ENCODE data around the gene CHD8. TPM values are rescaled to one million over a fixed set of nuclear protein-coding genes. Genes with fewer than 3 reads are reported as not detected.

Gene CHD8
- total RNA-seq, 1 donor from 2014 or later = 50.4 TPM

DNA sequence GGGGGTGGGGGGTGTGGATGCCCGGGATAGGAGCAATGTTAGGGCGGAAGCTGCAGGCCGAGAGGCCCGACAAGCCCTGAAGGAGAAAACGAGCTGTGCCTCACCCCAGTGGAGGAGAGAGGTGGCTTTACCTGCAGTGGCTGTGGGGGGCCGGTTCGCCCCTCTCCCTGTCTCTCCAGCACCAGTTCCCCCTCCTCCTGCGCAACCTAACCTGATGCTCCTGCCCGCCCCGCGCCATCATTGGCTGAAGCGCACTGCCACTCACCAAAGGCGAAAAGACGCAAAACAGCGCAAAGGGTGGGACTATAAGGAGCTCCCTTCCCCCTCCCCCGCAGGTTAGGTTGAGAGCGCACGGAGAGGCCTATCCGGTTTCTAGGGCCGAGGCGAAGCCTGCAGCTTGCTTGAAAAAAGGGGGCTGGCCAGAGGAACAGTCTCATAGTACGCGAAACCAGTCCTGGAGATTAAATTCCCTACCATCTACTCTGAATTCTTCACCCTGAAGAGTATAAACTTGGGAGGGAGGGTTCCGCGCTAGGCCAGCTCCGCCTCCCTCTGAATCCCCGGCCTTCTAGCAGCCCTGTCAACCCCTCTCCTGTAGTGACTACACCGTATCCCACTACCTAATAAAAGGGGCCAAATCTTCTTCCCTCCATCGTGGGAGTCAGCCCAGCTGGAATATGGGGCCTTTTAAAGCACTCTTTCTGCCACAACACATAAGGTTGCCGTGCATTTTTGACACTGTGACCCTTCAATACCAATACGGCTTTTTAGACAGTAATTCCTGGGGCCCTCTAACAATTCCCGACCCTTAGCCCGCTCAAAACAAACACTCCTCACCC, 18.6 kb downstream of the CHD8 start:
- DNase-seq = peak; percentile 93

DNA sequence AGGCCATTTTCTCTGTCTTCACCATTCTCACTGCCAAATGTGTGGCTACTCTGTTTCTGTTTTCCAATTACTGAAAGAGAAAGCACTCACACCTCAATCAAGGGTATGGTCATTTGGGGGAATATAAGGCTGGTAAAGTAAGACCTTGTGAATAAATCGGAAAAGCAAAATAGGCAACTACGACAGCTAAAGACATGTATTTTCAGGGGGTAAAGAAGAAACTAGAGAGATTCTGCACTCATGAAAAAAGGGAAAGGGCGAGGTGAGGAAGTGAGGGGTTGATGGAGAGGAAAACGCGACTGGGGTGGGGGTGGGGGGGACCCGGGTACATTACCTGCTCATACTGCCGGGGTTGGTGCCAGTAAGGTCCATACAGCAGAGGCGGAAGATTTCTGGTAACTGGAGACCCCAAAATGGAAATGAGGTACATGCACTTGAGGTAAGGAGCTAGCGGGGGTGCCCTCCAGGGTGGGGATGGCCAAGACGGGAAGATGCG, 19.3 kb downstream of the CHD8 start:
- DNase-seq = no peak

DNA sequence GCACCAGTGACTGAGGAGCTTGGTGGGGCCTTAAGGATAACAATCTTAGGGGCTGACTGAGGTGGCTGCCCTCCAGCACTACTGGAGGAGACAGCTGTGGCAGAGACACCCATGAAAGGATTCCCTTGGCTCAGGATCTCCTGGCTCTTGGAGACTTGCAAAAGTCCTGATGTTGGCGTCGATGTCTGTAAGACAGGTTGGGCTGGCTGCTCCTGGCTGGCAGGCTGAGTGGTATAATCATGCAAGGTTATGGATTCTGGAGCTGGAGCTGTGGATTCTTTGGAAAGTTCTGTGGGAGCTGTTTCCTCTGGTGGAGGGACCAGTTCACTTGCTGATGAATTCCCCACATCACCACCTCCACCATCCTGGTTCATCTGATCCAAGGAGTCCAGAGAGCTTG, 24.8 kb downstream of the CHD8 start:
- no peak for DNase-seq

DNA sequence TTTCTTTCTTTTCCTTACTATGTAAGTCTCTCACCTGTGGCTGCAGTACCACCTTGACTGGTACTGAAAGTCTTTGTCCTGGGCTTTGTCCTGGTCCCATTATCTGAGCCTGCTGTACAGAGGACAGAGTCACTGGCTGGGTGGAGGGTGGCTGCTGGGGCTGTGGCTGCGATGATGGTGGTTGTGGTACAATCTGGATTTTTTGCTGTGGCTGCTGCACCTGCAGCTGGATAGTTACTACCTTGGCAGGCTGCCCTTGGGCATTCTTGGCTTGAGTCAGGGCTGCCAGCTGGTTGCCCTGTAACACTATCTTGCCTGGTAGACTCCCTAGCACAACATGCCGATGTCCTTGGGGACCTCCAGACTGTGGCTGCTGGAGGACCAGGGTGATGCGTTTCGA, 27.0 kb downstream of the CHD8 start:
- no peak for DNase-seq

DNA sequence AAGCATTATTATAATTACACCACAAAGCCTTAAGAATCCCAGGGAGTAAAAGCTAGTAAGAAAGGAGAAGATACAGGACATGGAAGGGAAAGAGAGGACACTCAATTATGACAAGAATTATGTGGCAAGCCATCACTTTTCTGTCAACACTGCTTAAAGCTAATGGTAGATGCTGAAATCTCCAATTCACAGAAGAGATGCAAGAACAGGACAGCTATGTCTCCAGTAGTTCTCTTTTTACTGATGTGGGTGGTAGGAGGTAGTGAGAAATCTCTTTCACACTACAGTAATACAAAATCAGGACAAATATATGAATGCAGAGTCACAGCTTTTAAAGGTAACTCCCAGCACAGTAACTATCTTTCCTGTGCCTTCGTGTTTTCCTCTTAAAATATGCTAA, 29.2 kb downstream of the CHD8 start:
- no peak for DNase-seq

DNA sequence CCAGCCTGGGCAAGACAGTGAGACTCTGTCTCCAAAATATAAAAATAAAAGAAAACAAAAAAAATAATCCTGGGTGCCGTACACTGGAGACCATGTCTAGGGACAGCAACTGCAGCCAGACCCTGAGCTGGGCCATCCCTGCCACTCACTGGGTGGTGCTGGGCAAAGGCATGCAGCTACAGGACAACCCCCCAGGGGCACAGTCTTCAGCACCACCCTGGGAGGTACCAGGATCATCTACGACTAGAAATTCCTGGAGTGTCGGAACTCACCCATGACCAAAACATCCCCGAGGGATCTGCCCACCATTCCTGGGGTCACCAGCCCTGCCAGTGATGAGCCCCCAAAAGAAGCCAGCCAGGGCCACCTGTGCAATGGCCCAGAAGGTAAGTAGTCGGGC, 36.4 kb downstream of the CHD8 start:
- DNase-seq = no peak

DNA sequence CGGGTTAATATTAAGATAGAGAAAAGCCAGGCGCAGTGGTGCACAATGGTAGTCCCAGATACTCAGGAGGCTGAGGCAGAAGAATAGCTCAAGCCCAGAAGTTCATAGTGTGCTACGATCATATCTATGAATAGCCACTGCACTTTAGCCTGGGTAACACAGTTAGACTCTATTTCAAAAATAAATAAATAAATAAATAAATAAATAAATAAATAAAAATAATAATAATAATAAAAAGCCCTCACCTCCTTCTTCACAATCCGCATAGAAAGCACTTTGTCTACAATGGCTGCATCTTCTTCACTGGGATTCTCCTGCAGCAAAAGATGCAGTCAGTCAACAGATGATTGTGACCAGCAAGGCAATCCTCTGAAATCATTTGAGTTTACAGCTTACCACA, 40.6 kb downstream of the CHD8 start:
- DNase-seq = no peak

DNA sequence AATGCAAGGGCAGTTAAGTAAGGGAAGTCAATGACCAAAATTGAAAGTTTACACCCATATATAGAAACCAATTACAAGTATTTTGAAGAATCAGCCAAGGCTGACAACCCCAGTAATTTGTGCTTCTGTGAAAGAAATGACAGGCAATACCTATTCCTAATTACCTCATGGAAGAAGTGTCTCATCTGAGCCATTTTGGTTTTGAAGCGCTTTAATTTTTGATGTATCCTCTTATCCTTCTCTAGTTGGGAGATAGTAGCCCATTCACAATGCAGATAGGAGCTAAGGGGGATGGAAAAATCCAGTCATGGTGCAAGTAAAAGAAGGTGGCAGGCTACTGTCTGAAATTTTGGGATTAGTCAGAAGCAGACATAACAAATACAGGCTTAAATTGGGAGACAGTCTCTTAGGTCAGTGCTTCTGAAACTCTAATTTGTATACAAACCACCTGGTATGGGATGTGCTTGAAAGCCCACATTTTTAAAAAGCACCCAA, 41.7 kb downstream of the CHD8 start:
- DNase-seq = no peak

DNA sequence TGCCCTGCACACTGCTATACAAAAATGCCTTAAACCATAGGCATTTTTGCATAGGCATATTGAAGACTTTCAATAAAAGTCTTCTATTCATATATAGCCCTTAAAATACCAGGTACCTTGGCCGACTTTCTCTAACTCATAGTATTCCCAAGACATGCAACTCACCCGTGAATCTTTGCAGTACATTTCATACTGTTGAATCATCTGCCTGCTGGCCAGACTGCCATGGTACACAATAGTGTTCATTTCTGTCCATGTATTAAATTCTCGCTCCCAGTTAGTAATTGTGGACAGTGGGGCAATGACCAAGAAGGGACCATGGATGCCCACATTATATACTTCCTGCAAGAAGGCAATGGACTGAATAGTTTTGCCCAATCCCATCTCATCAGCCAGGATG, 47.8 kb downstream of the CHD8 start:
- DNase-seq = no peak

DNA sequence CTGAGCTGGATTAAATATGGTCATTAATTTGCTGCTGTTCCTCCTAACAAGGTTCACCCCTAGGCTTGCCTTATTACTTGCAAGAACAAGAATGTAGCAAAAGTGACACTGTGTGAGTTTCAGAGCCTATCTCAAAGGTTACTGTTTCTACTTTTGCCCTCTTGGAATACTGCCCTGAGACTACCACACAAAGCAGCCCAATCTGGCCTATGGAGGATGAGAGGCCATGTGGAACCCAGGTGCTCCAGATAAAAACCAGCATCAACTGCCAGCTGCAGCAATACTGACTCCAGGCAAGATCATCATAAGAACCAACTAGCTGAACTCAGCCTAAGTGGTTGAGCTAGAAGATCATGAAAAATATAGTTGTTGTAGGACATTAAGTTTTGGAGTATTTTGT, 49.7 kb downstream of the CHD8 start:
- no peak for DNase-seq

DNA sequence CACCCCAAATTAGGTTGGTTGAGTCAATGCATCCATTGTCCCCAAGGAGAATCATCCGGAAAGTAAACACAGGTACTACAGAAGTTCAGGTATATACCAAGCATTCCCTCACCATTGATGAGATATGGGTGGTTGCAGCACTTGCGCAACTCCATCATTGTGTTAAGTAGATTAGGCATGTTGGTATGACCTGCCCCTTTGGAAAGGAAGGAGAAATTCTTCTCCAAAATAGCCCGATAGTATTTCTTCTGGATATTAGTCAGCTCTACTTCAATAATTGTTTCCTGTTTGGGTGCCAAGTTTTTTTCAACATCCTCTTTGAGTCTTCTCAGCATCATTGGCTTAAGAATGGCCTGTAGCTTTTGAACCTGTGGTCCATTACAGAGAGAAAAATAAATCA, 50.8 kb downstream of the CHD8 start:
- no peak for DNase-seq

DNA sequence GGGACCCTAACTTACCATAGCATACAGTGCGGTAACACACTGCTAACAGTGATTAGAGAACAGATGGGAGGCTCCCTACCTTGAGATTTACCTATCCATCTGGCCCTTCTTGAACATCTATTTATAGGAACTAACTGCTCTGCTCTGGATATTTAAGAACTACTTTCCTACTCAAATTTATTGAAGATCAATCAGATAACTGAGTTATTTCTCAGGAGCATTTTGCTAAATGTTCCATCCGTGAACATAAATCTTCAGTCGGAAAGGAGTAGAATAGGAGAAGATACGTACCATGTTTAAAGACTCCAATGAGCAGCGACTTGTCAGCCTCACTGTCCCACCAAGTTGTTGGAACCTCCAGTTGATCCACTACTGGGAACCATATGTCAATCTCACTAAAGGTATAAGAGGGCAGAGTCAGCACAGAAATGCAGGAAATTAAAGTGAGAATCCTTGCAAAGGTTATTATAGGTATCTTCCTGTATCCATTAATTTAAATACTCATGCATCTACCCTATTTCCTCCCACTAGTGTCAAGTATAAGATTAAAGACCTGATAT, 56.5 kb downstream of the CHD8 start:
- DNase-seq = no peak

DNA sequence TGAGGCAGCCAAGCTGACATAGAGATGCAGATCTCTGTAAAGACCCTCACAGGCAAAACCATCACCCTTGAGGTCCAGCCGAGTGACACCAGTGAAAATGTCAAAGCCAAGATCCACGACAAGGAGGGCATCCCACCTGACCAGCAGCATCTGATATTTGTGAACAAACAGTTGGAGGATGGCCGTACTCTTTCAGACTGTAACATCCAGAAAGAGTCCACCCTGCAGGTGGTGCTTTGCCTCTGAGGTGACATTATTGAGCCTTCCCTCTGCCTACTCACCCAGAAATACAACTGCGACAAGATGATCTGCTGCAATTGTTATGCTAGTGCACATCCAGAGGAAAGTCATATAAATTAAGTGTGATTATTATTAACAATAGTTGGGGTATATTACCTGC, 57.0 kb downstream of the CHD8 start:
- DNase-seq = no peak

DNA sequence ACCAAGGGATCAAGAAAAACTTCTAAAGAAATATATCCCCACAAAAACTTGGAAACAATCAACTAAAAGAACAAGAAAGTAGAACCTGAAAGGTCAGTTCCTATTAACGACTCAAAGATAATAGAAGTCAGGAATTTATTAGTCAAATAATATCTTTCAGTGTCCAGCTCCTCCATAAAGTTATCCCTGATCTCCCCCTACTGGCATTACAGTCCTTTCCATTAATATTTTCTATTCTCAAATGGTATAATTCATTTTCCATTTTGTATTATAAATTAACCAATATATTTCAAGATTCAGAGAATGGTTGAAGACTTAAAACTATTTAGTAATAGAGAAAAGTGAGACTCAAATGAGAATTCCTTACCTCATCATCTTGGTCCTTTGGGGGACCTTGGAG, 60.5 kb downstream of the CHD8 start:
- DNase-seq = no peak

DNA sequence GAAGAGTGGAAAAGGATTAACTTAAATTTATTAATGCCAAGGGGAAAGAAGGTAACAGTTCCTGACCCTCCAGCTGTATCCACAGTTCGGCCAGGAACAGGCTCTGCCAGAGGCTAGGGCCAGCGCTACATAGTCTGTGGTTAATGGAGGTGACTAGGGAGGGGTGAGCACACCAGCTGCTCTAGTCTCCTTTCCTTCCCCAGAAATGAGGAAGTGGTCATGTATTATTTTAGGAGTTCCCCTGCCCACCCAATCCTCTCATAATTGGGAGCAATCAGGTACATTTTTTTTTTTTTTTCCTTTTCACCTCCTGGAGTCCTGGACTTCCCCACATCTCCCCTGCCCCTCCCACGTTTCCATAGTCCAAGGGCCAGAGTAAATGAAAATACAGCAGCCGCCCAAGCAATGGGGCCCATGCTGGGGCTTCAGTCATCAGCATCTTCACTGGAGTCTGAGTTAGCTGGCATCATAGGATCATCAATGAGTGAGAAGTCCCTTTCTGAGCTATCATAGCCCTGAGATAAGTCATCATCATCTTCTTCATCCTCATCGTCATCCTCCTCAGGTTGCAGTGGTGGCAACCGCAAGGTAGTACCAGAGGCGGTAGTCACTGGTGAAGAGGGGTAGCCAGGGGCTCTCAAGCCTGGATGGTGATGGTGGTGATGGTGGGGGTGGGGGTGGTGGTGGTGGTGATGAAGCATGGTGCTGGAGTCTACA, 70.6 kb downstream of the CHD8 start:
- no peak for DNase-seq

DNA sequence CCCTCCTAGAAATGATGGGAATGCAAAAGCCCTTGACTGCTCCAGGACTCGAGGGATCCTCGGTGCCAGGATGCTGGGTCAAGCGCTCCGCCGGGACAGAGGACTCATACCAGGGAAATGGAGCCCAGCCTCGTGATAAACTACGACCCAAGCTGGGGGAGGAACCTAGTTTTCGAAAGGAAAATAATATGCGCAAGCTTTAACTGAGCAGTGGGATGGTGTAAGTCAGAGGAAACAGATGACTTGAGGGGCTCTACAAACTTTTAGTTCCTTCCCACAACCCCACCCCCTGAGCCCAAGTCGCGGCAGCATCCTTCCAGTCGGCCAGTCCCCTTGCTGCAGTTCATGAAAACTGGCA, 71.5 kb downstream of the CHD8 start:
- DNase-seq = peak; percentile 76

DNA sequence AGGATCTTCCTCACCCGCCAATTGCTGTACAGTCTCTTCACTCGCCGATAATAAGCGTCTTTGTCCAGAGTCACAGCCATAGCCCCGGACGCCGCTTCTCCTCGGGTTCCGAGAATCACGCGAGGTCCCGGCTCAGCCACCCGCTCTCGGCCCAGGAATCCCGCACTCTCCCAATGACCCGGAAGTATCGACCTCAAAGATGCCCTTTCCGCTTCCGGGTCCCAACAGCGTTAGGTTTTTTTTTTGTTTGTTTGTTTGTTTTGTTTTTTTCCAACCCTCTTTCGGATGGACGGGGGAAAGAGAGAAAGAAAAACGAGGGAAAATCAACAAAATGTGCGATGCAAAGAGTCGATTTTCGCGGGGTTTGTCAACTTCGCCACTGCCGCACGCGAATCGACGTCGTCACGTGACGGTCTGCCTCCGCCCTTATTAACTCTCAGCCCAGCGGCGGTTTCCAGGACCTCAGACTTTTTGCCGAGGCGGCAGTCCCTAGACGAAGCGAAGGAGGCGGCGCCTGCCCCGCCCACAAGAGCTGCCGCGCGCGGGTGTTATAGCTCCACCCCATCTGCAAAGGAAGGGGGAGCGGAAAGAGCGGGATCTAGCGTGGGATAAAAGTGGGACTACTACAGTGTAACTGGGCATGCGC, 72.0 kb downstream of the CHD8 start, which contains the start of gene SUPT16H:
SUPT16H (minus strand) TSS at position 172 of the 646 bp plus-strand sequence; CDS start at position 80, 92 bp downstream.
- DNase-seq = peak; percentile 98

DNA sequence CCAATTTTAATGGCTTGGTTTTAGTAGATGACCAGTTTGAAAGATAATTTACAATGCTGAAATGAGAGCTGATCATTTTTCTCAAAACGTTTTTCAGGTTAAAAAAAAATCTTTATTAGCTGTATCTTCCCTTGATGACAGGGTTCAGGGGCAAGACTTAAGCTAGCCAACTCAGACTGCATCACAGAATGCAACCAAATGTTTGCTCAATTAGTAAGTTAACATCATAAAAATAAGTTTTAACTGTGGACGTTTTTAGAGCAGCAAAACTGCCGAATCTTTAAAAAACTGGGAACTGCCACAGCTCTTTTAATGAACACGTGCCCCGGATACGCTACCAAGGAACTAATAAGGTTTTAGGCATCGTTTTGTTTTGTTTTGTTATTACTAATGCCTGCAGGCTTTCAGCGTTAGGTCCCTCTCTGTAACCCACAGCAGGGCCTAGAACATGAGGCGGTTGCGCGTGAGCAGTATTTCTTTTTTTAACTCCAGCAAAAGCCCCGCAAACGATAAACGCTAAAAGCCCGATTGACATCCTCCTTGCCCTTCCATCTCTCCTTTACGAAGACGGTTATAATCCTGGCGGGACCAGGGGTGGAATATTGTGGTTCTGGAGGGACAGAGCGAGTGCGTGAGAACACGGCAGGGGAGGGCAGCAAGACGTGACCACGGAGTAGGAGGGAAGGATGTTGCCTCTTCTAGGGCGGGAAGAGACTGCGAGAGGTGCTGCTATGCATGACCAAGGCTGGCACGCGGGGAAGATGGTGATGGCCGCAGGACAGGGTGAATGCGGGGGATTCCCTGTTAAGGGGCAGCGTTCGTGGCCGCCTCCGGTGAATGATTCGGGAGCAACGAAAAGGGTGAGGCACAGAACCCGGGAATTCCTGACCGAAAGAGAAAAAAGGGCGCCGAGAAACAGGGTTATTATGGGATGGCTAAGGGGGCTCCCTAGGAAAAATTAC, 72.8 kb downstream of the CHD8 start:
- peak; percentile 9 for DNase-seq

DNA sequence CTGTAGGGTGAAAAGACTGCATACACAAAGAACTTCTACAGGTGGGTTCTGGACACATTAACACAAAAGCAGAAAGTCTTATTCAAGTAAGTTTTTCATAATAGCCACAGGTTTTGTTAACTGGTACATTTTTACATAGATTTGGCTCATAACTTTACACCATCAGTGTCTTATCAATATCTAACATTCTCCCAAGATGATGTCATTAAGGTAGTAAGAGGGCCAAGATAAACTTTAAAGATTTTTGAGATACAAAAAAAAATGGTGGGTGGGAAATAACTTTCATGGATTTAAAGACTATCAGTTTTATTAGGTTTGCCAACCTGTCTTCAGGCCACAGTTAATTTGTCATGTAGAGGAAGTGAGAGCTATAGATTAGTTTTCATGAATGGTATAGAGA, 73.8 kb downstream of the CHD8 start:
- DNase-seq = no peak

DNA sequence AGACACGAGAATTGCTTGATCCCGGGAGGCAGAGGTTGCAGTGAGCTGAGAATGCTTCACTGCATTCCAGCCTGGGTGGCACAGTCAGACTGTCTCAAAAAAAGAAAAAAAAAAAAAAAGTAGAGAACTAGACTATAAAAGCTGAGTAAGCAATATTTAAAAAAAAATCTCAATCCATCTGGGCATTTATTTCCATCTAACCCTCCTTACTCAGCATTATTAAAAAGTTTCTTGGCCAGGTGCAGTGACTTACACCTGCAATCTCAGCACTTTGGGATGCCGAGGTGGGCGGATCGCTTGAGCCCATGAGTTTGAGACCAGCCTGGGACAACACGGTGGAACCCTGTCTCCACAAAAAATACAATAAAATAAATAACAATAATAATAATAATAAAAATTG, 76.6 kb downstream of the CHD8 start:
- no peak for DNase-seq

DNA sequence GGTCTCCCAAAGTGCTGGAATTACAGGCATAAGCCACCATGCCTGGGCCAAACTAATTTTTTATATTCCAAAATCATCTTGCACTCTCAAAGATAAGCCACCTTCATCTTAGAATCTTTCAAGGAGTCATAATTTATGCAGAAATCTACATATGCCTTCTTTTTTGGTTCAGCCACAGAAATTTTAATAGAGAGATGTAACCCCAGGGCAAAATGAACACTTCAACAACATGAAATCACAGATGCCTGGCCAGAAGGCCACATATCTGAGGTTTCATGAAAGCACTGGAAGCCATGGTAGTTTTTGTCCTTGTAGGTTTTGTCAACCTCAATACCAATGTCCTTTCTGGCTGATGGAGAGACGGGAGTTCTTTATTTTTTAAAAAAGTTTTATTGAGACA, 81.9 kb downstream of the CHD8 start:
- DNase-seq = no peak

All from skin of body (tissue), 2 donors.